K562 (cell line): Measurements from ENCODE around the gene HYOU1. TPM values are rescaled to one million over a fixed set of nuclear protein-coding genes. Genes with fewer than 3 reads are reported as not detected.

Experiments used
- HDAC2 ChIP-seq: fragments of 450-650 bp; IDR thresholded peaks from 2 replicates; pipeline ENCODE4 v1.6.1; 2016; ENCODE audit warnings: mild to moderate bottlenecking
- RBM34 ChIP-seq: fragments of 200-400 bp; formaldehyde crosslinking; IDR thresholded peaks from 2 replicates; pipeline ENCODE4 v1.6.1; 2018; ENCODE audit warnings: low read length, borderline replicate concordance; ENCODE audit not compliant: insufficient read depth
- TEAD1 ChIP-seq, 2 experiments: fragments of 450-650 bp in 1 of 2; sonication (generic) in 1 of 2; formaldehyde crosslinking; IDR thresholded peaks; 2 replicates each; pipeline versions ENCODE4 v1.4.0 to v1.8.0; 2020 to 2022; ENCODE audit warnings: mild to moderate bottlenecking in 2 of 2, missing genetic modification reagents in 1 of 2
- polyA plus RNA-seq, 8 experiments: library from polyadenylated mRNA; depleted of rRNA in 4 of 8; stranded (reverse) in 5 of 8; unstranded in 3 of 8; fragments of >200 nt; fragmentation: Nextera tagmentation in 2 of 8; fragmentation: Illumina TruSeq in 1 of 8; extraction: Ambion mirVana in 2 of 8; extraction: Trizol in 1 of 8; gene quantifications; 2 replicates each; pipeline versions ENCODE4 v1.2.1 to v1.2.3, GENCODE V29; 2011 to 2014; ENCODE audit warnings: inconsistent platforms in 1 of 8, missing spikeins in 1 of 8
- total RNA-seq, 7 experiments: library from RNA; depleted of rRNA in 6 of 7; stranded (reverse); fragments of >200 nt in 6 of 7; fragmentation: Illumina TruSeq in 2 of 7; extraction: Trizol in 2 of 7; gene quantifications; 2 replicates each; pipeline versions ENCODE4 v1.2.1 to v1.2.3, GENCODE V29; 2011 to 2021; ENCODE audit warnings: low replicate concordance in 1 of 7
- TF ChIP-seq, protein P1 (sequence below): sonication (generic); IDR thresholded peaks from 2 replicates; pipeline ENCODE4 v1.6.1; 2016
- TF ChIP-seq, protein P2 (sequence below), 3 experiments: IDR thresholded peaks in 2 of 3; conservative IDR thresholded peaks in 1 of 3; 2 replicates each; pipeline ENCODE4 v1.5.1; 2011 to 2012; ENCODE audit warnings: low read length in 3 of 3, mild to moderate bottlenecking in 3 of 3, control low read depth in 2 of 3, improper control_type of control experiment in 1 of 3, inconsistent platforms in 1 of 3, low read depth in 1 of 3, mixed read lengths in 1 of 3, moderate library complexity in 1 of 3; ENCODE audit not compliant: insufficient read depth in 2 of 3
- TF ChIP-seq, protein P3 (sequence below): fragments of 250-450 bp; sonication (Bioruptor Pico); IDR thresholded peaks from 2 replicates; pipeline ENCODE4 v1.4.0; 2020
- TF ChIP-seq, protein P4 (sequence below): sonication (generic); formaldehyde crosslinking; IDR thresholded peaks from 2 replicates; pipeline ENCODE4 v1.8.0; 2023; ENCODE audit warnings: mild to moderate bottlenecking, missing genetic modification reagents
- TF ChIP-seq, protein P5 (sequence below): sonication (generic); formaldehyde crosslinking; IDR thresholded peaks from 2 replicates; pipeline ENCODE4 v1.8.0; 2022; ENCODE audit warnings: missing genetic modification reagents, mild to moderate bottlenecking, borderline replicate concordance
- TF ChIP-seq, protein P6 (sequence below): fragments of 200-400 bp; formaldehyde crosslinking; IDR thresholded peaks from 2 replicates; pipeline ENCODE4 v1.6.1; 2017; ENCODE audit warnings: mild to moderate bottlenecking, low read depth, low read length, moderate library complexity

The HYOU1 gene
- total and polyA plus RNA-seq, 9 of the 15 experiments (the other 6 are each of a cell fraction or from before 2014, with no cell fraction given) = 19.5 to 197 (median 128) TPM

DNA sequence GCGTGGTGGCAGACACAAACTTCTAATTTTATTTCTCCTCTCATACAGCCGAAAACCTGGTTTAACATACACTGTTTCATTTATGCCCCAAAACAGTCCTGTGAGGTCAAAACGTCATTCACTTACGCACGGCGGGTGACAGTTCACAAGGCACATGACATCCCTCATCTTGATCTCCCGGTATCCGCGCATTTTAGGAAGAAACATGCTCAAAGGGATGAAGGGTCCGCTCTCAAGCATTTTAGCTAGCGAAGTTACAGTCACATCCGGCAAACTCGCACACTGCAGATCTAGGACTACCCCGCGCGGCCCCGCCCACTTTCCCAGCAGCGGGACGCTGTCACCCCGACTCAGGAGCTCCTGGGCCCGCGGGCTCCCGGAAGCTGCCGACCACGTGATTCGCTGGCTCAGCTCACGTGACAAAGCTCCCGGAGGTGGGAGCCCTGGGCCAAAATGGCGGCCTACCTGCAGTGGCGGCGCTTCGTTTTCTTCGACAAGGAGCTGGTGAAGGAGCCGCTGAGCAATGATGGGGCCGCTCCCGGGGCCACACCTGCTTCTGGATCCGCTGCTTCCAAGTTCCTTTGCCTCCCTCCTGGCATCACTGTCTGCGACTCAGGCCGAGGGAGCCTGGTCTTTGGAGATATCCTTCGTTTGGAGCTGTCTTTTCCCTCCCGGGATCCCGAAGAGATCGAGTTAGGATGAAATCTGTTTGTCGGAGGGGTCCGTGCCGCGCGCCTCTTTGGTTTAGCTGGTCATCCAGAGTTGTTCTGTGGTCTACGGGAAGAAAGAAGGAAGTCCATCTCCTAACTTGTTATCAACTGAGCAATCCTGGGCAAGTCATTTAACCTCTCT is 10.6 kb upstream of the HYOU1 start, which contains the start of gene VPS11 (continued):
- TF ChIP-seq, protein P1, sequence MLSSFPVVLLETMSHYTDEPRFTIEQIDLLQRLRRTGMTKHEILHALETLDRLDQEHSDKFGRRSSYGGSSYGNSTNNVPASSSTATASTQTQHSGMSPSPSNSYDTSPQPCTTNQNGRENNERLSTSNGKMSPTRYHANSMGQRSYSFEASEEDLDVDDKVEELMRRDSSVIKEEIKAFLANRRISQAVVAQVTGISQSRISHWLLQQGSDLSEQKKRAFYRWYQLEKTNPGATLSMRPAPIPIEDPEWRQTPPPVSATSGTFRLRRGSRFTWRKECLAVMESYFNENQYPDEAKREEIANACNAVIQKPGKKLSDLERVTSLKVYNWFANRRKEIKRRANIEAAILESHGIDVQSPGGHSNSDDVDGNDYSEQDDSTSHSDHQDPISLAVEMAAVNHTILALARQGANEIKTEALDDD = no peak
- TF ChIP-seq, protein P2, sequence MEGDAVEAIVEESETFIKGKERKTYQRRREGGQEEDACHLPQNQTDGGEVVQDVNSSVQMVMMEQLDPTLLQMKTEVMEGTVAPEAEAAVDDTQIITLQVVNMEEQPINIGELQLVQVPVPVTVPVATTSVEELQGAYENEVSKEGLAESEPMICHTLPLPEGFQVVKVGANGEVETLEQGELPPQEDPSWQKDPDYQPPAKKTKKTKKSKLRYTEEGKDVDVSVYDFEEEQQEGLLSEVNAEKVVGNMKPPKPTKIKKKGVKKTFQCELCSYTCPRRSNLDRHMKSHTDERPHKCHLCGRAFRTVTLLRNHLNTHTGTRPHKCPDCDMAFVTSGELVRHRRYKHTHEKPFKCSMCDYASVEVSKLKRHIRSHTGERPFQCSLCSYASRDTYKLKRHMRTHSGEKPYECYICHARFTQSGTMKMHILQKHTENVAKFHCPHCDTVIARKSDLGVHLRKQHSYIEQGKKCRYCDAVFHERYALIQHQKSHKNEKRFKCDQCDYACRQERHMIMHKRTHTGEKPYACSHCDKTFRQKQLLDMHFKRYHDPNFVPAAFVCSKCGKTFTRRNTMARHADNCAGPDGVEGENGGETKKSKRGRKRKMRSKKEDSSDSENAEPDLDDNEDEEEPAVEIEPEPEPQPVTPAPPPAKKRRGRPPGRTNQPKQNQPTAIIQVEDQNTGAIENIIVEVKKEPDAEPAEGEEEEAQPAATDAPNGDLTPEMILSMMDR (IDR thresholded peaks at IDR 0.05 in 2 of 3, conservative IDR thresholded peaks at IDR 0.05 in 1 of 3; ENCODE audit: insufficient read depth in 2 of 3, low read depth in 1 of 3, low read length in 3 of 3) = no peak
- TF ChIP-seq, protein P3, sequence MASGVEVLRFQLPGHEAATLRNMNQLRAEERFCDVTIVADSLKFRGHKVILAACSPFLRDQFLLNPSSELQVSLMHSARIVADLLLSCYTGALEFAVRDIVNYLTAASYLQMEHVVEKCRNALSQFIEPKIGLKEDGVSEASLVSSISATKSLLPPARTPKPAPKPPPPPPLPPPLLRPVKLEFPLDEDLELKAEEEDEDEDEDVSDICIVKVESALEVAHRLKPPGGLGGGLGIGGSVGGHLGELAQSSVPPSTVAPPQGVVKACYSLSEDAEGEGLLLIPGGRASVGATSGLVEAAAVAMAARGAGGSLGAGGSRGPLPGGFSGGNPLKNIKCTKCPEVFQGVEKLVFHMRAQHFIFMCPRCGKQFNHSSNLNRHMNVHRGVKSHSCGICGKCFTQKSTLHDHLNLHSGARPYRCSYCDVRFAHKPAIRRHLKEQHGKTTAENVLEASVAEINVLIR (CRISPR knock-in tag) = no peak
- TF ChIP-seq, protein P4, sequence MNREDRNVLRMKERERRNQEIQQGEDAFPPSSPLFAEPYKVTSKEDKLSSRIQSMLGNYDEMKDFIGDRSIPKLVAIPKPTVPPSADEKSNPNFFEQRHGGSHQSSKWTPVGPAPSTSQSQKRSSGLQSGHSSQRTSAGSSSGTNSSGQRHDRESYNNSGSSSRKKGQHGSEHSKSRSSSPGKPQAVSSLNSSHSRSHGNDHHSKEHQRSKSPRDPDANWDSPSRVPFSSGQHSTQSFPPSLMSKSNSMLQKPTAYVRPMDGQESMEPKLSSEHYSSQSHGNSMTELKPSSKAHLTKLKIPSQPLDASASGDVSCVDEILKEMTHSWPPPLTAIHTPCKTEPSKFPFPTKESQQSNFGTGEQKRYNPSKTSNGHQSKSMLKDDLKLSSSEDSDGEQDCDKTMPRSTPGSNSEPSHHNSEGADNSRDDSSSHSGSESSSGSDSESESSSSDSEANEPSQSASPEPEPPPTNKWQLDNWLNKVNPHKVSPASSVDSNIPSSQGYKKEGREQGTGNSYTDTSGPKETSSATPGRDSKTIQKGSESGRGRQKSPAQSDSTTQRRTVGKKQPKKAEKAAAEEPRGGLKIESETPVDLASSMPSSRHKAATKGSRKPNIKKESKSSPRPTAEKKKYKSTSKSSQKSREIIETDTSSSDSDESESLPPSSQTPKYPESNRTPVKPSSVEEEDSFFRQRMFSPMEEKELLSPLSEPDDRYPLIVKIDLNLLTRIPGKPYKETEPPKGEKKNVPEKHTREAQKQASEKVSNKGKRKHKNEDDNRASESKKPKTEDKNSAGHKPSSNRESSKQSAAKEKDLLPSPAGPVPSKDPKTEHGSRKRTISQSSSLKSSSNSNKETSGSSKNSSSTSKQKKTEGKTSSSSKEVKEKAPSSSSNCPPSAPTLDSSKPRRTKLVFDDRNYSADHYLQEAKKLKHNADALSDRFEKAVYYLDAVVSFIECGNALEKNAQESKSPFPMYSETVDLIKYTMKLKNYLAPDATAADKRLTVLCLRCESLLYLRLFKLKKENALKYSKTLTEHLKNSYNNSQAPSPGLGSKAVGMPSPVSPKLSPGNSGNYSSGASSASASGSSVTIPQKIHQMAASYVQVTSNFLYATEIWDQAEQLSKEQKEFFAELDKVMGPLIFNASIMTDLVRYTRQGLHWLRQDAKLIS (CRISPR knock-in tag) = no peak
- TF ChIP-seq, protein P5, sequence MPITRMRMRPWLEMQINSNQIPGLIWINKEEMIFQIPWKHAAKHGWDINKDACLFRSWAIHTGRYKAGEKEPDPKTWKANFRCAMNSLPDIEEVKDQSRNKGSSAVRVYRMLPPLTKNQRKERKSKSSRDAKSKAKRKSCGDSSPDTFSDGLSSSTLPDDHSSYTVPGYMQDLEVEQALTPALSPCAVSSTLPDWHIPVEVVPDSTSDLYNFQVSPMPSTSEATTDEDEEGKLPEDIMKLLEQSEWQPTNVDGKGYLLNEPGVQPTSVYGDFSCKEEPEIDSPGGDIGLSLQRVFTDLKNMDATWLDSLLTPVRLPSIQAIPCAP (CRISPR knock-in tag) = no peak
- TF ChIP-seq TEAD1 (CRISPR knock-in tag; IDR thresholded peaks at IDR 0.05) = no peak; a peak in 1 of 4 replicates
- TF ChIP-seq, protein P6, sequence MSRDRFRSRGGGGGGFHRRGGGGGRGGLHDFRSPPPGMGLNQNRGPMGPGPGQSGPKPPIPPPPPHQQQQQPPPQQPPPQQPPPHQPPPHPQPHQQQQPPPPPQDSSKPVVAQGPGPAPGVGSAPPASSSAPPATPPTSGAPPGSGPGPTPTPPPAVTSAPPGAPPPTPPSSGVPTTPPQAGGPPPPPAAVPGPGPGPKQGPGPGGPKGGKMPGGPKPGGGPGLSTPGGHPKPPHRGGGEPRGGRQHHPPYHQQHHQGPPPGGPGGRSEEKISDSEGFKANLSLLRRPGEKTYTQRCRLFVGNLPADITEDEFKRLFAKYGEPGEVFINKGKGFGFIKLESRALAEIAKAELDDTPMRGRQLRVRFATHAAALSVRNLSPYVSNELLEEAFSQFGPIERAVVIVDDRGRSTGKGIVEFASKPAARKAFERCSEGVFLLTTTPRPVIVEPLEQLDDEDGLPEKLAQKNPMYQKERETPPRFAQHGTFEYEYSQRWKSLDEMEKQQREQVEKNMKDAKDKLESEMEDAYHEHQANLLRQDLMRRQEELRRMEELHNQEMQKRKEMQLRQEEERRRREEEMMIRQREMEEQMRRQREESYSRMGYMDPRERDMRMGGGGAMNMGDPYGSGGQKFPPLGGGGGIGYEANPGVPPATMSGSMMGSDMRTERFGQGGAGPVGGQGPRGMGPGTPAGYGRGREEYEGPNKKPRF = no peak
- TF ChIP-seq RBM34 = no peak
- no peak; the same call in 1 of the 2 replicates for TF ChIP-seq HDAC2
